GM19351 (cell line): ENCODE data around the gene SVIL.

Experiments
- ATAC-seq: cut with Tn5 transposase; IDR thresholded peaks from one replicate; pipeline ENCODE4 v1.9.1; 2021; ENCODE audit warnings: mild to moderate bottlenecking, moderate library complexity; ENCODE audit not compliant: unreplicated experiment

Gene SVIL

DNA sequence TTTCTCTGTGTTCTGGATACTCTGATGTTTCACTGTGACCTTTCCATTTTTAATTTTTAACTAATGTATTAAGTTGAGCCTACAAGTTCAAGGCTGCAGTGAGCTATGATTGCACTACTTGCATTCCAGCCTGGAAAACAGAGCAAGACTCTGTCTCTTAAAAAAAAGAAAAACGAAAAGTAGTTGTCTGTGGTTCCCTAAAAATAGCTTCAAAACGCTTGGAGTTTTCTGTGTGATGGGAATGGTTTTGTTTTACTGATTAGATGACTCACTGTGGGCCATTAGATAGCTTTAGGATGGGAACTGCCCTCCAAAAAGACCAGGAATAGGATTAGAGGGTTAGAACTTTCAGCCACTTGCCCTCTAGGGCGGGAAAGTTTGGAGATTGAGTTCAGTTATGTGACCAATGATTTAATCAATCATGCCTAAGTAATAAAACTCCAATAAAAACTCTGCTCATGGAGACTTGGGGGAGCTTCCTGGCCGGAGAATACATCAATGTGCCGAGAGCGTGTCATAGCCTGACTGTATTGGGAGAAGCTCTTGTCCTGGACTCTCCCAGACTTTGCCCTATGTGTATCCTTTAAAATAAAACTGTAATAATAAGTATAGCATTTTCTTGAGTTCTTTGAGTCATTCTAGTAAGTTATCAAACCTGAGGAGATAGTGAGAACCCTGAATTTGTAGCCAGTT lies 198.8 kb downstream of the SVIL start:
- no peak for ATAC-seq

DNA sequence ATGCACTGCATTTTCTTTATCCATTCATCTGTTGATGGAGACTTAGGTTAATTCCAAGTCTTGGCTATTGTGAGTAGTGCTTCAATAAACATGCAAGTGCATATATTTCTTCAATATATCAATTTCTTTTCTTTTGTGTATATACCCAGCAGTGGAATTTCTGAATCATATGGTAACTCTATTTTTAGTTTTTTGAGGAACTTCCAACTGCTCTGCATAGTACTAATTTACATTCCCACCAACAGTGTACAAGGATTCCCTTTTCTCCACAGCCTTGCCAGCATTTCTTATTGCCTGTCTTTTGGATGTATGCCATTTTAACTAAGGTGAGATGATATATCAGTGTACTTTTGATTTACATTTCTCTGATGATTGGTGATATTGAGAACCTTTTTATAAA lies 200.7 kb downstream of the SVIL start:
- no peak for ATAC-seq

DNA sequence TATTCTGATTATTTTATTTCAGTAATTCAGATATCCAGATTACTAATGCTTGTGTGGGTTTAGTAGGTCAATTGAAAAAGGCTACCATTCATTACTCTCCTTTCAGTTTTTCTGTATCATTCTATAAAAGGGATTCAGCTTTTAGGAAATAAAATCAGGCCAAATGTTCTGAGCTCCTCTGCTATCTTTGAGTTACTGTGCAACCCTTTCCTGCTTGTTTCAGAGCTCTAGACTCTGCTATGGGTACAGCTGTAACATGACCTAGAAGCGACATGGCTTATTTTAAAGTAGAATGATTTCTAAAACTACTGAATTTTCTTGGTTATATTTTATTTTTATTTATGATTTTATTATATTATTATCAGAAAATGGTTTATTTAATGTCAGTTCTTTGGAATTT lies 203.1 kb downstream of the SVIL start:
- ATAC-seq, result no peak

DNA sequence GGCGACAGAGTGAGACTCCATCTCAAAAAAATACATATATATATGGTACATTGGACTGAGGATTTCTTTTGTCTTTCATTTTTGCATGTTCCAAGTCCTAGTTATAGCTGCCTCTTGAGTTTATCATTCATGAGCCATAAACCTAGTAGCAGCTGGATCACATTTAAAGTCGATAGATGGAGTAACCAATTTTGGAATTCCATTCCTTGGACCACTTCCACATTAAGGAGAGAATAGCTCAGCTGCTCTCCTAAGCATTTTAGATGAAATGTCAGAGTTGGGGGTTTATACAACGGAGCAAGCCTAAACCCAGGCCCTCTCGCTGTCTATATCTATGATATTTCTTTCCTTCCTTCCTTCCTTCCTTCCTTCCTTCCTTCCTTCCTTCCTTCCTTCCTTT lies 204.7 kb downstream of the SVIL start:
- no peak for ATAC-seq

DNA sequence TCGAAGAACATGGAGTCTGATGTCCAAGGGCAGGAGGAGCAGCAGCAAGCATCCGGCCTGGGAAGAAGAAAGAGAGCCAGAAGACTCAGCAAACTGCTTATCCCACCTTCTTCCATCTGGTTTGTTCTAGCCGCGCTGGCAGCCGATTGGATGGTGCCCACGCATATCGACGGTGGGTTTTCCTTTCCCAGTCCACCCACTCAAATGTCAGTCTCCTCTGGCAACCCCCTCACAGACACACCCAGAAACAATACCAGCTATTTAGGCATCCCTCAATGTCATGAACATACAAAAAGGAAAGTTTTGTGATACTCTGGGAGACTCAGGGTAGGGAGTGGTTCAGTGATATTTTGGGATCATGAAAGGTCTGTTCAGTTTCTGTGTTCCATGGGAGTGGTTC lies 206.3 kb downstream of the SVIL start:
- ATAC-seq, result no peak

DNA sequence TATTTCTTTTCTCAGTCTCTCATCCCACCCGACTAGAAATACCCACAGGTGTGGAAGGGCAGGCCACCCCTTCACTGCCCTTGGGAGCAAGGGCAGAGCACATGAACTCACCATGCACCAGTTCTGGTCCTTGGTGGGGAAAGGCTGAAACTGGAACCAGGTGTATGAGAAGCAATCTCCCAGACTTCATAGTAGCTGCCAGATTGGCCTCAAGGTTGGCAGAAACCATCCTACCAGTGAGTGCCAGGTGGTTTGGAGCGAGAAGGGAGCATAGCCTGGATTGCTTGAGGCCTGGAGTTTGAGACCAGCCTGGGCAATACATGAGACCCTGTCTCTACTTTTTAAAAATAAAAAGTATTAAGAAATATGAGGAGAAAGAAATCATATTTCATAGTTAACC lies 207.1 kb downstream of the SVIL start:
- no peak for ATAC-seq

DNA sequence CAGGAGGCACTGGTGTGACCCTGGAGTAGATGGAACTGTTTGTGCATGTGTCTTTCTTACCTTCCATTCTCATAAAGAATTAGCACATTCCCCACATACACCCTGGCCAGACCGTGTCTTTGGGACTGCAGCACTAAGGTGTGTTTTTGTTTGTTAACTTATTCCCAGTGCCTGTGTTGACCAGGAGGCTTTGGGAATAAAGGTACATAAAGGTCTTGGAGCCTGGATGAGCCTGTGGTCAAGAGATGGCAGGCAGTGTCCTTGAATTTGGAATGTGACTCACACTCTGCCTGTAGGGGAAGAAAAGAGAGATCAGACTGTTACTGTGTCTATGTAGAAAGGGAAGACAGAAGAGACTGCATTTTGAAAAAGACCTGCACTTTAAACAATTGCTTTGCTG lies 208.4 kb downstream of the SVIL start:
- ATAC-seq, result no peak

DNA sequence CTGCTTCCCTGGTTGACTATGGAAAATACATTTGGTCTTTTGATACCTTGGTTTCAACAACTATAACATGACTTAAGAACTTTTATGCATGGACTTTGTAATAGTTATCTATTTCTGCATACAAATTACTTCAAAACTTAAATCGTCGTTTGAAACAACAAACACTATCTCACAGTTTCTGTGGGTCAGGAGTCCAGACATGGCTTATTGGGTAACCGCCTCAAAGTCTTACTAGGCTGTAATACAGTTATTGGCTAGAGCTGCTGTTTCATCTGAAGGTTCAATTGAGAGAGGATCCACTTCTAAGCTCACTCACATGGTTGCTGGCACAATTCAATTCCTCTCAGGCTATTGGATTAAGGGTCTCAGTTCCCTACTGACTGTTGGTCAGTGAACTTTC lies 210.8 kb downstream of the SVIL start:
- no peak for ATAC-seq

DNA sequence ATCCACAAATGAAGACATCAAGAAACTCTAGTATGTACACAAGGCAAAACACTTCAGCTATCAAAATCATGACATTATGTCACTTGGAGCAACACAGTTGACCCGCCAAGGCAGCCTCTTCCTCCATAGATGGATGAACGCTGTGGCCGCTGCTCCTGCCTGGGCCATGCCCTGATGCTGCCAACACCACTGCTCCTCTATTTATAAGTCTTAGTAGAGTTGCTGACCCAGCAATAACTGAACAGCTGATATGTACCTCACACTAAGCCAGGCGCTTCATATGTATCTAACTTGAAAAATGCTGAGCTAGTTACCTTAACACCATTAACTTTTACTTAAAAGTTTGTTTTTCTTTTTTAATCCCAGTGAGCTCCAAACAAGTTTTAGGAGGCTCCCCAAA lies 214.0 kb downstream of the SVIL start:
- ATAC-seq, result no peak

DNA sequence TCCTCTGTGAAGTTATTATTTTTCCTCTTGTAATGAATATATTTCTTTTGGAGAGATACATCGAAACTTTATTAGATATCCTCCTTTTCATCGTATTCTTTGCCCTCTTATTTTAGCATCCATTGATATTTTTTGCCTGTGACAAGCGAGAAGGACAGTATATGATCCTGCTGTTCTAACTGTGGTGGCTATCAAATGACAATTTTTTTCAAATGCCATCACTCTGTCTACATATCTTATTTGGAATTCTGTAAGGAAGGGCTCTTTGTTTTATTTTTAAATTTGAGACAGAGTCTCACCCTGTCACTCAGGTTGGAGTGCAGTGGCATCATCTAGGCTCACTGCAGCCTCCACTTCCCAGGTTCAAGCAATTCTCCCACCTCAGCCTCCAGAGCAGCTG lies 217.4 kb downstream of the SVIL start:
- ATAC-seq, result no peak

DNA sequence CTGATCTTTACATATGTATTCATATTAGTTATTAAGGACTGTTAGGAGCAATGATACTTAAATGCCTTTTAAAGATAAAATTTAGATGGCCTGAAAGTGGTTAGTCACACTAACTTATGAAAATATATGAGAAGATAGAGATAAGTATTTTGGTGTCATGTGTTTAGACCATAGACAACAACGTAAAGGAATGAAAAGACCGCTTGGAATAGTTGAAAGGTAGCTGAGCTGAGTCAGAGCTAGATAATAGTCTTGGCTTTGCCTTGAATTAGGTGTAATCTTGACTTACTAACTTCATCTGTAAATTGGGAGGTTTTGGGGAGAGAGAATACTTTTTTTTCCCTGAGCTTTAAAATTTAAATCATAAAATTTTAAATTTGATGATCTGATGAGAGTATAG lies 218.9 kb downstream of the SVIL start:
- no peak for ATAC-seq

DNA sequence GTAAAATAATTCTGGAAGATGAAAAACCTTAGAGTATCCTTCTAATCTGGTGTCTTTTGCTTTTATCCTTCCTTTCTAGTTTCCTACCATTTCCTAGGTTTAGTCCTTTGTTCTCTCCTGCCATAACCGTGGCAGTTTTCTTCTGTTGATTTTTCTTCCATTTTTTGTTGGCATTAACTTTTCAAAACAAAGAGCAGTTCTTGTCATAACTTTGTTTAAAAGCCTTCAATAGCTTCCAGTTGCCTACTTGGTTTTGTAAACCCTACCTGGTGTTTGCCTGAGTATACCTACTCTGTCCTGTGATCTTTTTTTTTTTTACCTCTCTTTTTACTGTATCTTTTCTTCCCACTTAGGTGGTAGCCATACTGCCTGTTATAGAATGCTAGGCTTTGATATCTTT lies 220.3 kb downstream of the SVIL start:
- no peak for ATAC-seq

DNA sequence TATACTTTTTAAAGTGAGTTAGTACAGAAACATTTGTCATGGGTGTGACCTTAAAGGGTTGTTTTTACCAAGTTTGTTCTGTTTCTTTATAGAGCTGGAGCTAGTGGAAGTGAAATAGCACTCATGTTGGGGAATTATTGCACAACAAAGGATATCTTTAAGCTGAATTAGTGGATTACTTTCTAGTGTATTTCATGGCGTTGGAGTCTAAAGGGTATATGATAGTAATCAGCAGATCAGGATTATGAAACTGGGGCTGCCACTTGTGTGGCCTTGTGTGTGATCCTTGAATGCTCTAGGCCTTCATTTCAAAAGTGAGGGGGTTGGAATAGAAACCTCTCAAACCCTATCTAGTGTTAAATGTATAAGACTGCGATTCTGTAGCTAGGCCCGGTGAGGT lies 222.3 kb downstream of the SVIL start:
- ATAC-seq, result no peak

DNA sequence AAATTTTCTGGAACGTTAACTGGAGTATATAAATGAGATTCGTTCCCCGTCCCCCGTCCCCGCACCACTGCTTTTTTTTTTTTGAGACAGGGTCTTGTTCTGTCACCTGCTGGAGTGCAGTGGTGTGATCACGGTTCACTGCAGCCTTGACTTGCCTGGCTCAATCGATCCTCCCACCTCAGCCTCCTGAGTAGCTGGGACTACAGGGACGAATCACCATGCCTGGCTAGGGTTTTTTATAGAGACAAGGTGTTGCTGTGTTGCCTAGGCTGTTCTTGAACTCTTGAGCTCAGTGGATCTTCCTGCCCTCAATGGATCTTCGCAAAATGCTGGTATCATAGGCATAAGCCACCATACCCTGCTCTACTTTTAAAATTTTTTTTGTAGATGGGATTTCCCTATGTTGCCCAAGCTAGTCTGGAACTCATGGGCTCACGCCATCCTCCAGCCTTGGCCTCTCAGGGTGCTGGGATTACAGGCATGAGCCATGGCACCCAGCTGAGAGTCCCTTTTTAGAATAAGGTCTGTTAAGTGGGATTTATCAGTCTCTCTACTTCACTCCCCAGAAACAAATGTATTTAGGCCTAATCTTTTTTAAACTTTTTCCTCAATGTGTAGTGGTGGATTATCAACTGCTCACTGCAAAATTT lies 223.0 kb downstream of the SVIL start:
- ATAC-seq, result no peak

DNA sequence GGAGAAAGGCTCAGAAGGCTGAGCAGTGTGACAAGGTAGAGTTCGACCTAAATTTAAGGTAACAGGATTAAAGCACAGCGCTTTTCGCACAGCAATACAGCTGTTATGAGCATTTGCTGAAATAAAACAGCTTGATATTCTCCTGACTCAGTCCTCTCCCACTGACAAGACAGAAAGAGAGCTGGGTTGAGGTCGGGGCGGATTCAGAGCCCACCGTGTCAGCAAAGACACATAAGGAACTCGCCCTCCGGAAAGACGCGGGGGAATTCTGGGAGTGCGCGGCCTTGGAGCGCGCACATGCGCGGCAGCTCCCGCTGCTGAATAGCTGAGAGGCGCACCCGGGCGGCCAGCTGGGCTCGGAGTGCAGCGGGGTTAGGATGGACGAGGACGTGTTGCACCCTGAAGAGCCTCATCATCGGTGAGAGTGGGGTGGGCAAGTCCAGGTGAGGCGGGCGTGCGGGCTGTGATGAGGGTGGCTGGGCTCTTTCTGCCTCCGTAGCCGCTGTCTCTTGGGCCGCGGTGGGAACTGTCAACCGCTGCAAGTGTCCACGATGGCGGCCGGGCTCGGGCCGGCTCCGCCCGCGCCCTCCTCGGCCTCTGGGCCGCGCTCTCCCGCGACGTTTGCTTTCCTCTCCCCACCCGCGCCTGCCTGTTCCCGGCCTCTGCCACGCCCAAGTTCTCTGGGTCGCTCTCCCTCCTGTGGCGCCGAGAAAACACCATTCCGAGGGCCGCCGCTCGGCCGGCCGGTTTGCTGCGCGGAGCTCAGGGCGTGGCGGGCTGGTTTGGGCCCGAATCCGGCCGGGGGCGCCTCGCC lies 225.3 kb downstream of the SVIL start:
- ATAC-seq, result peak; percentile 62

DNA sequence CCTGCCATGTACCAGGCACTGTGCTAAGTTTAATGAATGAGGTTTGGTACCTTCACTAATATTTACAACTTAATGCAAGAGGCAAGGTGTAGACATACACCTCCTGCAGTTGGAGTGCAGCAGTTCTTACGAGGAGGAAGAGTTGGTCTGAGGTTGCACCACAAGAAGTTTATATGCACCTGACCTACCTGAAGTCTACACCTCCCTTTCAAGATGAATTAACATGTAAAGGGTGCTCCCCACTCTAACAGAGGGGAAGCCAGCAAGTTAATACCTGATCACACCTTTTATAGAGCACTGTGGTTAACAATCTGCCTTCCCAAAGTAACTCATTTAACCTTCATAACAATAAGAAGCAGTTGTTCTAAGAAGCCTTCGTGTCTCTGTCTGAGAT lies 225.9 kb downstream of the SVIL start:
- ATAC-seq, result no peak
